Raji (cell line): ENCODE measurements around the gene EID2B.
A peak's percentile ranks its signal among the peaks of the same experiment; 100 is the strongest.

Experiments
- POLR2A ChIP-seq: IDR thresholded peaks from 2 replicates; pipeline ENCODE4 v1.6.1; 2011; ENCODE audit warnings: low read depth, low read length, control low read depth; ENCODE audit not compliant: insufficient read depth

Gene EID2B, protein sequence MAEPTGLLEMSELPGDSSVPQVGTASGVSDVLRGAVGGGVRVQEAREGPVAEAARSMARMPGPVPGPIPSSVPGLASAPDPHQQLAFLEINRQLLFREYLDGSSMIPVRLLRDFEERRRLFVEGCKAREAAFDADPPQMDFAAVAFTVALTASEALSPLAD

DNA sequence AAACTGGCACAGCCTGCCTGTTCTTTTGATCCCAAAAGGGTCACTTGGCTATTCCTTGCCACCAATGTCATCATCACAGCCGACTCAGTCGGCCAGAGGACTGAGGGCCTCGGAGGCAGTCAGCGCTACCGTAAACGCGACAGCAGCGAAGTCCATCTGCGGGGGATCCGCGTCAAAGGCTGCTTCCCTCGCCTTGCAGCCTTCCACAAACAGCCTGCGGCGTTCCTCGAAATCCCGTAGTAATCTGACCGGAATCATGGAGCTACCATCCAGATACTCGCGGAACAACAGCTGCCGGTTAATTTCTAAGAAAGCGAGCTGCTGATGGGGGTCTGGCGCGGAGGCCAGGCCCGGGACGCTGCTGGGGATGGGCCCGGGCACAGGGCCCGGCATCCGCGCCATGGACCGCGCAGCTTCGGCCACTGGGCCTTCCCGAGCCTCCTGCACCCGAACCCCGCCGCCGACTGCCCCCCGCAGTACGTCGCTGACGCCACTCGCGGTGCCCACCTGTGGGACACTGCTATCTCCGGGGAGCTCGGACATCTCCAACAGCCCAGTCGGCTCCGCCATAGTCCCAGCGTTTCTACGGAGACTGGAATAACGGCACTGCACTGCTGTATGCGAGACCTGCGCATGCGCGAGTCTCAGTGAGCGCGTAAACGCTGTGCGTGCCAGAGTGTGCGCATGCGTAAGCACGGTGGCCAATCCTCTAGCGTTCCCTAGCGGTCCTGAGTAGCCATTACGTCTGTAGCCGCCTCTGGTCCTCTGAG lies at the start of gene EID2B:
Gene EID2B (minus strand): TSS at position 620 of the 770 bp plus-strand sequence. CDS start 50 bp downstream, at position 570.
- TF ChIP-seq POLR2A: peak; percentile 95

GRCh38 chr19:39582442-39582841 lies 49.8 kb upstream of the EID2B start:
- TF ChIP-seq POLR2A: no peak

DNA sequence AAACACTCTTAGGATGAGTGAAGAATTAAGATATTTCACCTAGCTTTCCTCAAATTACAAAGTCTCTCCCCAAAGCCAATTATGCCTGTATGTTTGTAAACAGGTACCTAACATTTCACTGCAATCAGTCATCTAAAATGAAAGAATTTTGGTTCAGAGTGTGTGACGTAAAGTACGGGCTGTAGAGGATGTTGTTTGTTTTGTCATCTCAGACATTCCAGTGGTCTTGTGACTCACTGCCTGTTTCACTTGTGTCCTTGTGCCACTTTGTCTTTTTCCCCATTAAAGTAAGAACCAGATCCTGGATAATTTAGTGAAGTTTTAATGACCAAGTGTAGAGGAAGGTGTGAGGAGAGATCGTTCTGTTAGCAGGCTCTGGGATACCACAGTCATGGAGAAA lies 36.0 kb upstream of the EID2B start:
- TF ChIP-seq POLR2A: no peak

GRCh38 chr19:39566064-39566463 lies 33.4 kb upstream of the EID2B start:
- TF ChIP-seq POLR2A: no peak

DNA sequence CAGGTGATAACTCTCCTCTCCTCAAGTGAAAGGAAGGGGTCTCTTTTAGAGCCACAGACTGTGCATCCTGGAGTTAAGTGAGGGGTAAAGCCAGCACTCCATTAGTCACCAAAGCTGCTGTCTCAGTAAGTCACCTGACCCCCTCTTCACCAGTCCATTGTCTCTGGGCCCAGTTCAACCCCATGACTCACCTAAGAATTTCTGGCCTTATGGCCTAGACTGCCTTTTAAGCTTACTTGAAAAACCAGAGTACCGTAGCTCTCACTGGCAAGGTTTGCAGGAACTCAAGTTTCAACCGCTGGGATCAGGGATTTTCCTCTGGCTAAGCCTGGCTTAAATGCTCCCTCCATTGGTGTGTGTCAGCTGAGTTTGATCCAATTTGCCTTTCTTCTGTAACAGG lies 30.8 kb upstream of the EID2B start:
- TF ChIP-seq POLR2A: no peak

- TF ChIP-seq POLR2A: no peak
These were observed 26.0 kb upstream of the EID2B start for GRCh38 chr19:39558624-39559117.

DNA sequence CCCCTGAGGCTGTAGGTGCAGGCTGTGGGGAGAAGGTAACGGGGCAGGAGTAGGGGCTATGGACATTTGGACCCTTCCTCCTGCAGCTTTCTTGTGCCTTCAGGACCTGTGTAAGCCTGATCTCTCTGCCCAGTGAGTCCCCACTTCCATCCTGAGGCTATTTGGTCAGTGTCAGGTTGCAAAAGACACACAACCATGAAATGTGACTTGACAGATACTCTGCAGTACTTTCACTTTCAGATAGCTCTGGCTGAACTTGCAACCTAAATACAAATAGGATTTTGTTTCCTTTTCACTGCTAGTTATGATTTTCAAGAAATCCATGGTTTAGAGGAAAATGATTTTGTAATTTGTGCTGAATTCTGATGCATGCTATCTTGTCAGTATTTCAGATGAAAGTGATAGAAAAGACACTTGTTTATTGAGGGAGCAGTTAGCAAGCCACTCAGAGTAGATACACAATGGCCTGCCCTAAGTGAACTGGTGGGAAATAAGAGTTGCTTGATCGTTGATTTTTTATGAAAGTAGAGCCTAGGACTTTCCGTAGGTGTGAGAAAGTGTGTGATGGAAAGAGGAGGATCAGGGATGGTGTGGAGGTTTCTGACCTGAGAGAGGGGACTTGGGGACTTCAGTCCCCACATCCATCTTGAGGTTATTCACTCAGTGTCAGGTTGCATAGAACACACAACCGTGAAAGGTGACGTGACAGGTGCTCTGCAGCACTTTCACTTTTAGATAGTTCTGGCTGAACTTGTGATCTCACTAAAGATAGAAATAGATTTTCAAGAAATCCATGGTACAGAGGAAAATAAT lies 25.4 kb upstream of the EID2B start:
- no peak for TF ChIP-seq POLR2A

DNA sequence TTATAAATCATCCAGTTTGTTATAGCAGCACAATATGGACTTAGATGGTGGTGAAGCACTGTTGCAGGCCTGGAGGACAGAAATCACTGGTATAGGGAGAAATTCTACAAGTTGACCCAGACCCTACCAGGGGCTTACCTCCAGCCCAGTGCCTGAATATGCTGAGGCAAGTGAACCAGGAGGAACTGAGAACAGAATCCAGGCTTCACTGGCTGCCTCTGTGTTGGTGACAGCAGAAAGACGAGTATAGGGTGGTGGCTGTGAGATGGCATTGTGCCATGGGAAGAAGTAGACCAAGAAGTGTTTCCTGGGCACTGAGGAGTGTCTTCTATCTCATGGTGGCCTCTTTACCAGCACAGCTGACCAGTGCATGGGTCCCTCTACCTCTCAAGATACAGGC lies 23.2 kb upstream of the EID2B start:
- no peak for TF ChIP-seq POLR2A

DNA sequence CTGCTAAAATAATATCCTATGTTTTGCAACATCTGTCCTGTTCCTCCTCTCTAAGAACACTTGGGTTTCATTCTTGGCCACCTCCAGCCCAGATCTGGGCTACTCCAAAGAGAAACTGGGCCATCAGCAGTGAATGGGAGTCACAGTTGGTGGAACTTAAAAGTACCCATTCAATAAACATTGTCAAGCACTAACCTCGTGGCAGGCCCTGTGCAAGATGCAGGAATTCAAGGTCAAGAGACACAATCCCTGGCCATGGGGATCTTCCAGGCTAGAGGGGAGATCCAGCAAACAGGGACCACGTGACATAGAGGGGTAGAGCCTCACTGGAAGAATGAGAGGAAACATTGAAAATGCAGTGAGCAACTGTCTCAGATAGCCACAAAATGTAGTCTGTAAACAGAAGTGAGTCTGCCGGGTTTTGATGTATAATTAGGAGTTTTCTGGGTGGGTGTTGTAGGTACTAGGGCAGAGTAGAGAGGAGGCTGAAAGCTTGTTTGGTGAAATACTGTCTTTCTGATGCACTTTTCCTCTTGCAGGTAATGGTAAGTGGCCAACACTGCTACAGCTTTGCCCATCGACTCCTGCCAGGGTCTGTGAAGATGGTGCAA lies 22.2 kb upstream of the EID2B start:
- TF ChIP-seq POLR2A: no peak

DNA sequence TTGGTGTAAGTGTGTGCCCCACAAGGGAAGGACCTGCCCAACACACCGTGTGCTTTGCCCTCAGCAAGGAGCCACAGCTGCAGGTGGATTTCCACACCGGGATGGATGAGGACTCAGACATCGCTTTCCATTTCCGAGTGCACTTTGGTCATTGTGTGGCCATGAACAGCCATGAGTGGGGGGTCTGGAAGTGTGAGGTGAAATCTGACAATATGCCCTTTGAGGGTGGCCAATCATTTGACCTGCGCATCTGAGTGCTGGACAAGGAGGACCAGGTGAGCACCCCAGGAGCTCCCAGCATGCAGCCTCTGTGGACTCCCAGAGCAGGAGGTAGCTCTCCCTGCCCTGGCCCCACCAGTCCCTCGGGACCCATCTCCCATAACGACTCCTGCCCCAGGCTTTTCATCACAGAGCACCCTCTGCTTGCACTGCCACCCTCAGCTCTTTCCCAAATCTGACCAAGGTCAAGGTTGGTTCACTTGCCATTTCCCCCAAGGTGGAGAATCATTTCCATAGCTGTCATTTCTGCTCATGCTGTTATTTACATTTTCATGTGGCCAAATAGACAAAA lies 20.5 kb upstream of the EID2B start:
- TF ChIP-seq POLR2A: no peak

- no peak for TF ChIP-seq POLR2A
These were observed 17.5 kb upstream of the EID2B start for GRCh38 chr19:39550197-39550596.

DNA sequence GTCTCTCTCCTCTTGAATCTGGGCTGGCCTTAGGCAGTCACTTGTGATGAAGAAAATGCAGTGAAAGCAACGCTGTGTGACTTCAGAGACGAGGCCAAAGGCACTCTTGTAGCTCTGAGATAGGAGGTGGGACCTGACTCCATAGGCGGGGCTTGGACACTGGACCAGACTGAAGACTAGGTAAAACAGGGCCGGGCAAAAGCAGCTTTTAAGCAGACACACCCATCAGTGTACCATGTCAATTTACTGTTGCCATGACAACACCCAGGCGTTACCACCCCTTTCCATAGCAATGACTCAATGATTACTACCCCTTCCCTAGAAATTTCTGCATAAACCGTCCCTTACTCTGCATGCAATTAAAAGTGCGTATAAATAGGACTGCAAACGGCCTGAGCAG lies 13.9 kb upstream of the EID2B start:
- TF ChIP-seq POLR2A: no peak

GRCh38 chr19:39544911-39545310 lies 12.3 kb upstream of the EID2B start:
- TF ChIP-seq POLR2A: no peak

- TF ChIP-seq POLR2A: no peak
These were observed 11.7 kb upstream of the EID2B start for GRCh38 chr19:39544226-39544903.
